ENCODE results near the gene ANKRD22. TPM values are rescaled to one million over a fixed set of nuclear protein-coding genes. Genes with fewer than 3 reads are reported as not detected.

Gene ANKRD22
- total and polyA plus RNA-seq, 2 donors (not counting 1 experiment from before 2014, with no cell fraction given) = 0.09 TPM; not detected in 1

- Histone ChIP-seq H3K27ac (ENCODE audit: low read length in 2 of 2) (no peak overlapping the region), H2AFZ (ENCODE audit: insufficient read depth, low read depth, low read length, poor library complexity, severe bottlenecking) (no peak overlapping the region), H3K36me3 (replicated peaks in 1 of 2; ENCODE audit: control extremely low read depth in 1 of 2, control insufficient read depth in 1 of 2, extremely low read depth in 1 of 2, insufficient read depth in 2 of 2, low read length in 1 of 2) (no peaks in the 10 kb centered on the region), H3K27me3 (replicated peaks in 1 of 4; ENCODE audit: control extremely low read depth in 1 of 4, control insufficient read depth in 3 of 4, insufficient read depth in 4 of 4, low read length in 3 of 4) (no peaks in the 10 kb centered on the region), H3K4me2 (replicated peaks; ENCODE audit: low read depth, low read length, poor library complexity, severe bottlenecking) (no peak overlapping the region), H3K4me1 (ENCODE audit: control insufficient read depth in 2 of 2, insufficient read depth in 2 of 2, low read length in 2 of 2) (peaks cover 0 to 10% of the 10 kb centered on the region in 2 donors), H4K20me1 (ENCODE audit: control insufficient read depth, insufficient read depth, low read length, poor library complexity, severe bottlenecking) (no peaks in the 10 kb centered on the region), H3K79me2 (ENCODE audit: control insufficient read depth, insufficient read depth, low read length) (no peaks in the 10 kb centered on the region), H3K4me3 (ENCODE audit: control extremely low read depth in 1 of 5, extremely low read depth in 1 of 5, insufficient read depth in 1 of 5, low read depth in 2 of 5, low read length in 4 of 5) (no peak overlapping the region), H3K9ac (ENCODE audit: low read length) (no peak overlapping the region), H3K9me3 (ENCODE audit: control extremely low read depth in 1 of 3, control insufficient read depth in 2 of 3, insufficient read depth in 1 of 3, low read length in 2 of 3) (no peaks in the 10 kb centered on the region)
- DNase-seq (no peak), ATAC-seq (ENCODE audit: low read depth) (no peak)
- peaks cover 12% of the 10 kb centered on the region for H3K4me1 Mint-ChIP-seq
- ChIA-PET POLR2A (no interaction called here), CTCF (interaction anchor here (0.7 to 22.4 kb wide), 4 partner anchors 102 to 388 kb away, joined by 3 to 749 read pairs (median 3); no protein-coding TSS in a partner anchor)
- 75% methylated on average over 5 of the region's 9 CpGs for whole genome bisulfite sequencing (ENCODE audit: insufficient coverage)
- H3K9me3 Mint-ChIP-seq (ENCODE audit: insufficient read depth) = no peaks in the 10 kb centered on the region
- no peak overlapping the region for H3K4me3 Mint-ChIP-seq
- intact Hi-C loops (cut with micrococcal nuclease) = loop anchor here (10.0 kb wide), 1 partner anchor 204 kb away; no protein-coding TSS in a partner anchor
- H3K27me3 Mint-ChIP-seq = peaks cover 3% of the 10 kb centered on the region
- no peak for TF ChIP-seq EZH2 (IDR thresholded peaks at IDR 0.05; ENCODE audit: borderline replicate concordance, insufficient read depth, low read depth, low read length, poor library complexity, severe bottlenecking)
- H3K27ac Mint-ChIP-seq = no peak overlapping the region
These were observed 20.9 kb downstream of the ANKRD22 start for GRCh38 chr10:88830643-88831268.

GRCh38 chr10:88828310-88828709, 23.3 kb downstream of the ANKRD22 start:
- intact Hi-C loops (cut with micrococcal nuclease) = no loop called here
- POLR2A ChIA-PET = no interaction called here
- H3K4me1 Mint-ChIP-seq = peaks cover 18% of the 10 kb centered on the region

More at GRCh38 chr10:88828310-88828709, 23.3 kb downstream of the ANKRD22 start:
- no peak overlapping the region for H3K4me2 ChIP-seq (replicated peaks; ENCODE audit: low read depth, low read length, poor library complexity, severe bottlenecking)
- H3K9me3 ChIP-seq (ENCODE audit: control extremely low read depth in 1 of 3, control insufficient read depth in 2 of 3, insufficient read depth in 1 of 3, low read length in 2 of 3) = no peaks in the 10 kb centered on the region
- no peak overlapping the region for H3K27ac ChIP-seq (ENCODE audit: low read length in 2 of 2)
- no peak overlapping the region for H2AFZ ChIP-seq (ENCODE audit: insufficient read depth, low read depth, low read length, poor library complexity, severe bottlenecking)
- CTCF ChIA-PET = interaction anchor here (1.3 to 22.4 kb wide), 4 partner anchors 7 to 389 kb away, joined by 3 to 749 read pairs (median 17); no protein-coding TSS in a partner anchor
- H3K9me3 Mint-ChIP-seq (ENCODE audit: insufficient read depth) = no peaks in the 10 kb centered on the region
- ATAC-seq (ENCODE audit: low read depth) (no peak), DNase-seq (no peak)
- no peaks in the 10 kb centered on the region for H3K79me2 ChIP-seq (ENCODE audit: control insufficient read depth, insufficient read depth, low read length)
- H3K9ac ChIP-seq (ENCODE audit: low read length) = no peak overlapping the region
- H3K27ac Mint-ChIP-seq = no peak overlapping the region
- no peaks in the 10 kb centered on the region for H4K20me1 ChIP-seq (ENCODE audit: control insufficient read depth, insufficient read depth, low read length, poor library complexity, severe bottlenecking)
- H3K4me1 ChIP-seq (ENCODE audit: control insufficient read depth in 2 of 2, insufficient read depth in 2 of 2, low read length in 2 of 2) = peaks cover 8 to 13% of the 10 kb centered on the region in 2 donors
- H3K4me3 Mint-ChIP-seq = no peak overlapping the region
- H3K27me3 ChIP-seq (replicated peaks in 1 of 4; ENCODE audit: control extremely low read depth in 1 of 4, control insufficient read depth in 3 of 4, insufficient read depth in 4 of 4, low read length in 3 of 4) = no peaks in the 10 kb centered on the region
- no peaks in the 10 kb centered on the region for H3K36me3 ChIP-seq (replicated peaks in 1 of 2; ENCODE audit: control extremely low read depth in 1 of 2, control insufficient read depth in 1 of 2, extremely low read depth in 1 of 2, insufficient read depth in 2 of 2, low read length in 1 of 2)
- no peak for TF ChIP-seq EZH2 (IDR thresholded peaks at IDR 0.05; ENCODE audit: borderline replicate concordance, insufficient read depth, low read depth, low read length, poor library complexity, severe bottlenecking)
- TF ChIP-seq, protein P1, sequence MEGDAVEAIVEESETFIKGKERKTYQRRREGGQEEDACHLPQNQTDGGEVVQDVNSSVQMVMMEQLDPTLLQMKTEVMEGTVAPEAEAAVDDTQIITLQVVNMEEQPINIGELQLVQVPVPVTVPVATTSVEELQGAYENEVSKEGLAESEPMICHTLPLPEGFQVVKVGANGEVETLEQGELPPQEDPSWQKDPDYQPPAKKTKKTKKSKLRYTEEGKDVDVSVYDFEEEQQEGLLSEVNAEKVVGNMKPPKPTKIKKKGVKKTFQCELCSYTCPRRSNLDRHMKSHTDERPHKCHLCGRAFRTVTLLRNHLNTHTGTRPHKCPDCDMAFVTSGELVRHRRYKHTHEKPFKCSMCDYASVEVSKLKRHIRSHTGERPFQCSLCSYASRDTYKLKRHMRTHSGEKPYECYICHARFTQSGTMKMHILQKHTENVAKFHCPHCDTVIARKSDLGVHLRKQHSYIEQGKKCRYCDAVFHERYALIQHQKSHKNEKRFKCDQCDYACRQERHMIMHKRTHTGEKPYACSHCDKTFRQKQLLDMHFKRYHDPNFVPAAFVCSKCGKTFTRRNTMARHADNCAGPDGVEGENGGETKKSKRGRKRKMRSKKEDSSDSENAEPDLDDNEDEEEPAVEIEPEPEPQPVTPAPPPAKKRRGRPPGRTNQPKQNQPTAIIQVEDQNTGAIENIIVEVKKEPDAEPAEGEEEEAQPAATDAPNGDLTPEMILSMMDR (IDR thresholded peaks at IDR 0.05) = no peak
- WGBS (ENCODE audit: insufficient coverage) = no CpG with 5 or more reads among the region's 1 CpG
- peaks cover 3% of the 10 kb centered on the region for H3K27me3 Mint-ChIP-seq
- no peak overlapping the region for H3K4me3 ChIP-seq (ENCODE audit: control extremely low read depth in 1 of 5, extremely low read depth in 1 of 5, insufficient read depth in 1 of 5, low read depth in 2 of 5, low read length in 4 of 5)
